Neural progenitor cell (in vitro differentiated cells): Measurements from ENCODE around the gene TAB2. TPM values are rescaled to one million over a fixed set of nuclear protein-coding genes. Genes with fewer than 3 reads are reported as not detected.

Experiments
- DNase-seq: peaks from one replicate; pipeline ENCODE4 v3.0.0-alpha.2; 2016; ENCODE audit warnings: low spot score
- H2AFZ ChIP-seq: fragments of 200-600 bp; sonication (generic); replicated peaks from 2 replicates; pipeline ENCODE4 v1.6.1; 2016; ENCODE audit warnings: antibody characterized with exemption
- H3F3A ChIP-seq: fragments of 200-600 bp; sonication (generic); 2 replicates; pipeline ENCODE4 v1.6.1; 2016; ENCODE audit warnings: antibody characterized with exemption, low read depth
- H3K27ac ChIP-seq: fragments of 200-600 bp; sonication (generic); 2 replicates; pipeline ENCODE4 v1.5.1; 2016; ENCODE audit warnings: mild to moderate bottlenecking
- H3K27me3 ChIP-seq: fragments of 200-600 bp; sonication (generic); 2 replicates; pipeline ENCODE4 v1.6.1; 2016; ENCODE audit warnings: mild to moderate bottlenecking, moderate library complexity
- H3K36me3 ChIP-seq: fragments of 200-600 bp; sonication (generic); 2 replicates; pipeline ENCODE4 v1.5.1; 2016
- H3K4me1 ChIP-seq: fragments of 200-600 bp; sonication (generic); 2 replicates; pipeline ENCODE4 v1.6.1; 2016; ENCODE audit warnings: mixed run types
- H3K4me2 ChIP-seq: fragments of 200-600 bp; sonication (generic); 2 replicates; pipeline ENCODE4 v1.6.1; 2016
- H3K4me3 ChIP-seq: fragments of 200-600 bp; sonication (generic); 2 replicates; pipeline ENCODE4 v1.5.1; 2016
- H3K79me2 ChIP-seq: fragments of 200-600 bp; sonication (generic); 2 replicates; pipeline ENCODE4 v1.6.1; 2016; ENCODE audit warnings: low read depth
- H3K9ac ChIP-seq: fragments of 200-600 bp; sonication (generic); 2 replicates; pipeline ENCODE4 v1.6.1; 2016
- H3K9me3 ChIP-seq: fragments of 200-600 bp; sonication (generic); 2 replicates; pipeline ENCODE4 v1.5.1; 2016; ENCODE audit warnings: low read depth
- H4K20me1 ChIP-seq: fragments of 200-600 bp; sonication (generic); 2 replicates; pipeline ENCODE4 v1.6.1; 2016; ENCODE audit warnings: low read depth
- H3K27ac Mint-ChIP-seq: 3 replicates; pipeline ENCODE4 v1.8.0; 2021; ENCODE audit warnings: mixed read lengths
- H3K27me3 Mint-ChIP-seq: 2 replicates; pipeline ENCODE4 v1.8.0; 2022; ENCODE audit warnings: low read depth, mild to moderate bottlenecking, inconsistent platforms, moderate library complexity, mixed read lengths; ENCODE audit not compliant: insufficient read depth
- H3K36me3 Mint-ChIP-seq: 3 replicates; pipeline ENCODE4 v1.8.0; 2021; ENCODE audit warnings: mixed read lengths
- H3K4me1 Mint-ChIP-seq: 3 replicates; pipeline ENCODE4 v1.8.0; 2021; ENCODE audit warnings: mixed read lengths
- H3K4me3 Mint-ChIP-seq: 3 replicates; pipeline ENCODE4 v1.8.0; 2021; ENCODE audit warnings: mild to moderate bottlenecking, moderate library complexity, mixed read lengths
- H3K9me3 Mint-ChIP-seq: 3 replicates; pipeline ENCODE4 v1.8.0; 2020; ENCODE audit warnings: mixed read lengths
- EZH2 ChIP-seq: fragments of 200-600 bp; sonication (generic); IDR thresholded peaks from 2 replicates; pipeline ENCODE4 v1.6.1; 2017; ENCODE audit warnings: antibody characterized with exemption, mild to moderate bottlenecking, moderate library complexity
- EZH2phosphoT487 ChIP-seq: fragments of 200-600 bp; sonication (generic); IDR thresholded peaks from 2 replicates; pipeline ENCODE4 v1.6.1; 2017; ENCODE audit warnings: antibody characterized with exemption
- total RNA-seq: library from RNA; depleted of rRNA; stranded (reverse); fragments of >200 nt; gene quantifications from 2 replicates; pipeline ENCODE4 v1.2.3, GENCODE V29; 2015; ENCODE audit warnings: low replicate concordance
- TF ChIP-seq, protein P1 (sequence below): fragments of 200-600 bp; sonication (generic); IDR thresholded peaks from 2 replicates; pipeline ENCODE4 v1.5.1; 2017; ENCODE audit warnings: antibody characterized with exemption, mild to moderate bottlenecking

TAB2 gene
- total RNA-seq, 1 donor from 2014 or later: 70.9 TPM

DNA sequence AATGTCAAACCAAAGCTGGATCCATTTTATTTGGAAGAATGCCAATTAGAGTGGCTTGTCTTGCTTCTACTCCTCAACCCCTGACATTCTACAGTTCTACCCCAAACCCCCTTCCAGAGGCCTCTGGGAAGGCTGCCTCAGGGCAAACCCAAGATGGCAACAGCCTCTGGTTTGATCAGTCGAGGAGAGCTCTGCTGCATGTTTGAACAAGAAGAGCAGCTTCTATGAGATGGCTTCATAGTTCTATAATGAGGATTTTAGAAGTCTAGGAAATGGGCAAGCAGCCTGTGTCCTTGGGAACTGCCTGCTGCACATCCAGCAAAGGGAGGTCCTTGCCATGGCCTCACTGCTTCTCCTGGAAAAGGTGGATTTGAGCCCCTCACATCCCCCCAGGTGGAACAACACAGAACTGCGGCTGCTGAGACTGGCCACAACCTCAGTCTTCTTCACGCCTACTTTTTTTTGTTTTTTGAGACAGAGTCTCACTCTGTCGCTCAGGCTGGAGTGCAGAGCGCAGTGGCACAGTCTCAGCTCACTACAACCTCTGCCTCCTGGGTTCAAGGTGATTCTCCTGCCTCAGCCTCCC, 129.4 kb downstream of the TAB2 start:
- Histone ChIP-seq H3K9me3 (no peaks in the 10 kb centered on the region), H3K27ac (no peak overlapping the region), H3K79me2 (no peaks in the 10 kb centered on the region), H3K36me3 (no peaks in the 10 kb centered on the region), H3K4me2 (no peak overlapping the region), H3K9ac (no peak overlapping the region), H2AFZ (no peak overlapping the region), H3K27me3 (peaks cover 32% of the 10 kb centered on the region), H4K20me1 (no peaks in the 10 kb centered on the region), H3K4me1 (peaks cover 10% of the 10 kb centered on the region), H3F3A (no peaks in the 10 kb centered on the region), H3K4me3 (no peak overlapping the region)
- H3K4me3 Mint-ChIP-seq: no peak overlapping the region
- H3K9me3 Mint-ChIP-seq: no peaks in the 10 kb centered on the region
- peaks cover 24% of the 10 kb centered on the region for H3K27me3 Mint-ChIP-seq
- H3K36me3 Mint-ChIP-seq: no peaks in the 10 kb centered on the region
- TF ChIP-seq, protein P1, sequence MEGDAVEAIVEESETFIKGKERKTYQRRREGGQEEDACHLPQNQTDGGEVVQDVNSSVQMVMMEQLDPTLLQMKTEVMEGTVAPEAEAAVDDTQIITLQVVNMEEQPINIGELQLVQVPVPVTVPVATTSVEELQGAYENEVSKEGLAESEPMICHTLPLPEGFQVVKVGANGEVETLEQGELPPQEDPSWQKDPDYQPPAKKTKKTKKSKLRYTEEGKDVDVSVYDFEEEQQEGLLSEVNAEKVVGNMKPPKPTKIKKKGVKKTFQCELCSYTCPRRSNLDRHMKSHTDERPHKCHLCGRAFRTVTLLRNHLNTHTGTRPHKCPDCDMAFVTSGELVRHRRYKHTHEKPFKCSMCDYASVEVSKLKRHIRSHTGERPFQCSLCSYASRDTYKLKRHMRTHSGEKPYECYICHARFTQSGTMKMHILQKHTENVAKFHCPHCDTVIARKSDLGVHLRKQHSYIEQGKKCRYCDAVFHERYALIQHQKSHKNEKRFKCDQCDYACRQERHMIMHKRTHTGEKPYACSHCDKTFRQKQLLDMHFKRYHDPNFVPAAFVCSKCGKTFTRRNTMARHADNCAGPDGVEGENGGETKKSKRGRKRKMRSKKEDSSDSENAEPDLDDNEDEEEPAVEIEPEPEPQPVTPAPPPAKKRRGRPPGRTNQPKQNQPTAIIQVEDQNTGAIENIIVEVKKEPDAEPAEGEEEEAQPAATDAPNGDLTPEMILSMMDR: peak; percentile 11
- TF ChIP-seq EZH2phosphoT487 (no peak), EZH2 (no peak)
- H3K27ac Mint-ChIP-seq: no peak overlapping the region
- DNase-seq: no peak
- H3K4me1 Mint-ChIP-seq: peaks cover 11% of the 10 kb centered on the region

DNA sequence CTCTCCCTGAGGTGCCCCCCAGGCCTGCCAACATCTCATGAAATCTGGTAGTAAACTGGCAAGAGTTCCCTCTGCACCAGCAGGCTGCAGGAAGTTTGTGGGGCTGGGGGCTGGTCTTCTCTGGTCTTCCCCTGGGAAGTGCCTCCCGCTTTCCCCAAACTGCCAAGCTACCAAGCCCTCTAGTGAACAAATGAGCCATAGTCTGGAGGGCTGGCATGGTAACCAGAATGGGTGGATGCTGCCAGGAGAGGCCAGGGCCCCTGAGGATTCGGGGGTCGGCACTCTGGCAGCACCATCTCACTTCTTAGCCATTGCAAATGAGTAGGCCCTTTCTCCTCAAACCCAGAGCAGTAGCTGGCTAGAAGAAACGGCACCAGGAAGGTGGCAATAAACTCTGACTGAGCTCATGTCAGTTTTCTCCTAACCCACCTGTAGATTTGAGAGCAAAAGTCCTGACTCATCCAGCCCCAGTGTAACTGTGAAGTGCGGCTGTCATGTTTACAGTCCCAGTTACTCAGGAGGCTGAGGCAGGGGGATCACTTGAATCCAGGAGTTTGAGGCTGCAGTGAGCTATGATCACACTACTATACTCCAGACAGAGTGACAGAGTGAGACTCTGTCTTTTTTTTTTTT, 131.4 kb downstream of the TAB2 start:
- H3K4me2 ChIP-seq: no peak overlapping the region
- H4K20me1 ChIP-seq: no peaks in the 10 kb centered on the region
- DNase-seq: no peak
- no peak overlapping the region for H3K9ac ChIP-seq
- H3K4me1 ChIP-seq: peaks cover 10% of the 10 kb centered on the region
- no peaks in the 10 kb centered on the region for H3K9me3 ChIP-seq
- TF ChIP-seq, protein P1: no peak
- no peak for TF ChIP-seq EZH2phosphoT487
- TF ChIP-seq EZH2: no peak
- H3K79me2 ChIP-seq: no peaks in the 10 kb centered on the region
- no peaks in the 10 kb centered on the region for H3K9me3 Mint-ChIP-seq
- no peaks in the 10 kb centered on the region for H3K36me3 Mint-ChIP-seq
- no peak overlapping the region for H3K27ac Mint-ChIP-seq
- H3K27ac ChIP-seq: no peak overlapping the region
- H3K27me3 ChIP-seq: peaks cover 52% of the 10 kb centered on the region
- peaks cover 24% of the 10 kb centered on the region for H3K27me3 Mint-ChIP-seq
- H3K4me1 Mint-ChIP-seq: peaks cover 6% of the 10 kb centered on the region
- no peaks in the 10 kb centered on the region for H3K36me3 ChIP-seq
- no peaks in the 10 kb centered on the region for H3F3A ChIP-seq
- H3K4me3 Mint-ChIP-seq: no peak overlapping the region
- no peak overlapping the region for H3K4me3 ChIP-seq
- no peak overlapping the region for H2AFZ ChIP-seq

DNA sequence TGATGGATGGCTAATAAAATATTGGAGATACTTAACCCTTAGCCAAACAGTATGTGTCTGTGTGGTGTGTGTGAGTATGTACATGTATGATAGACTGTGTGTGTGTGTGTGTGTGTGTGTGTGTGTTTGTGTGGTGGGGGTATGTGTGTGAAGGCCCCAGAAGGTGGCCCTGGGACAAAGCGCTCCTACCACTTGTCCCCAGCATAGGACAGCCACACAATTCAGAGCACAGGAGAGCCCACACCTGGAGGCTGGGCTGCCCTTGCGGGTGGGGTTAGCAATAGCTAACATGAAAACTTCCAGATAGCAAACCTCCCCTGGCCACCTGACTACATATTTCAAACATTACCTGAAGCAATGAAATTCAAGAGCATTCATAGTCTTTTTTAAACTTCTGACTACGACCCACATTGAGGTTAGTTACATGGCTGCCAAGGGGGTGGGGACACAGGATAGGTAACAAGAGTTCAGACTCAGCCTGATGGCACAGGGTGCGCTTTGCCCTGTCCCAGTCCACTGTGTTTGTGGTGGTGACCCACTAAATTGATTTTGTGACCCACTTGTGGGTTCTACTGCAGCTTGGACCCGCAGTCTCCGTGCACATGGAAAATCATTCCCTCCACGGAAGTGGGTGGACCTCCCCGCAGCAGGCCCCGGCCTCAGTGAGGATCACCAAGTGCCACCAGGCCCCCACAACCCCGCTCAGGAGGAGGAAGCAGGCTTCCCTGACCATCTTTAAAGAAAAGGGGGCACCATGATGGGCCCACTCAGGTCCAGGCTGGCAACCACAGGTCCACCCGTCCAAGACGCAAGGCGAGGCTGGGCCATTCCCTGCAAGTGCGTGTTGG, 132.5 kb downstream of the TAB2 start:
- Mint-ChIP-seq H3K27ac (no peak overlapping the region), H3K9me3 (no peaks in the 10 kb centered on the region), H3K27me3 (peaks cover 21% of the 10 kb centered on the region), H3K4me1 (peaks cover 7% of the 10 kb centered on the region), H3K4me3 (peak overlapping the region; percentile 71), H3K36me3 (no peaks in the 10 kb centered on the region)
- Histone ChIP-seq H3K9me3 (no peaks in the 10 kb centered on the region), H3K9ac (no peak overlapping the region), H3F3A (no peaks in the 10 kb centered on the region), H3K4me3 (peak overlapping the region; percentile 47), H3K4me1 (peaks cover 10% of the 10 kb centered on the region), H2AFZ (peak overlapping the region; percentile 98), H3K79me2 (no peaks in the 10 kb centered on the region), H3K4me2 (peak overlapping the region; percentile 83), H3K27ac (no peak overlapping the region), H3K27me3 (peaks cover 58% of the 10 kb centered on the region), H3K36me3 (no peaks in the 10 kb centered on the region), H4K20me1 (no peaks in the 10 kb centered on the region)
- TF ChIP-seq EZH2 (no peak), EZH2phosphoT487 (no peak)
- TF ChIP-seq, protein P1: no peak
- DNase-seq: no peak
